HPDE6-E6E7 (cell line): ENCODE data around the gene ZNF365.

ENCODE experiments used
- DNase-seq: peaks from one replicate; pipeline ENCODE4 v3.0.0; 2011; ENCODE audit warnings: missing footprints; ENCODE audit errors: extremely low spot score

Gene ZNF365

GRCh38 chr10:62422068-62422590 lies 48.0 kb downstream of the ZNF365 start:
- no peak for DNase-seq

GRCh38 chr10:62424026-62424425 lies 49.9 kb downstream of the ZNF365 start:
- DNase-seq: no peak

- peak; percentile 54 for DNase-seq
These were observed 51.9 kb downstream of the ZNF365 start for GRCh38 chr10:62426086-62426485.

- no peak for DNase-seq
These were observed 52.4 kb downstream of the ZNF365 start for GRCh38 chr10:62426600-62426999.

- no peak for DNase-seq
These were observed 56.7 kb downstream of the ZNF365 start for GRCh38 chr10:62430881-62431280.

GRCh38 chr10:62433181-62433692 lies 59.1 kb downstream of the ZNF365 start:
- peak; percentile 82 for DNase-seq

GRCh38 chr10:62433901-62434300 lies 59.7 kb downstream of the ZNF365 start:
- no peak for DNase-seq

GRCh38 chr10:62437696-62438095 lies 63.5 kb downstream of the ZNF365 start:
- peak; percentile 29 for DNase-seq

GRCh38 chr10:62442006-62442405 lies 67.8 kb downstream of the ZNF365 start:
- DNase-seq: no peak

- DNase-seq: no peak
These were observed 68.9 kb downstream of the ZNF365 start for GRCh38 chr10:62442894-62443669.

GRCh38 chr10:62443866-62444265 lies 69.7 kb downstream of the ZNF365 start:
- DNase-seq: no peak

- no peak for DNase-seq
These were observed 72.5 kb downstream of the ZNF365 start for GRCh38 chr10:62446627-62447026.

GRCh38 chr10:62450912-62451610 lies 76.9 kb downstream of the ZNF365 start:
- no peak for DNase-seq

- no peak for DNase-seq
These were observed 77.4 kb downstream of the ZNF365 start for GRCh38 chr10:62451611-62451975.
